Tibial nerve (tissue), 4 donors: Measurements from ENCODE around the gene PATL2. TPM values are rescaled to one million over a fixed set of nuclear protein-coding genes. Genes with fewer than 3 reads are reported as not detected.

Experiments
- DNase-seq, 2 donors: peaks; one replicate each; pipeline ENCODE4 v3.0.0-alpha.2; 2019; ENCODE audit warnings: low spot score in 2 of 2
- H3K27ac ChIP-seq, 4 donors: fragments of 200-600 bp; sonication (generic) in 3 of 4; one replicate each; pipeline ENCODE4 v1.5.1; 2017 to 2019; ENCODE audit warnings: mild to moderate bottlenecking in 1 of 4
- H3K27me3 ChIP-seq, 2 donors: fragments of 200-600 bp; sonication (generic) in 1 of 2; one replicate each; pipeline versions ENCODE4 v1.5.1 to v1.6.0; 2017 to 2019
- H3K36me3 ChIP-seq, 3 donors: fragments of 200-600 bp; sonication (generic); one replicate each; pipeline ENCODE4 v1.5.1; 2018 to 2019
- H3K4me1 ChIP-seq, 4 donors: fragments of 200-600 bp; sonication (generic) in 3 of 4; one replicate each; pipeline ENCODE4 v1.5.1; 2017 to 2019
- H3K4me3 ChIP-seq, 4 donors: fragments of 200-600 bp; sonication (generic) in 3 of 4; one replicate each; pipeline ENCODE4 v1.5.1; 2017 to 2019; ENCODE audit warnings: mild to moderate bottlenecking in 1 of 4, moderate library complexity in 1 of 4
- H3K9me3 ChIP-seq, 4 donors: fragments of 200-600 bp; sonication (generic) in 3 of 4; one replicate each; pipeline ENCODE4 v1.5.1; 2017 to 2019
- CTCF ChIP-seq, 5 experiments: fragments of 200-600 bp in 3 of 5; fragments of 450-650 bp in 2 of 5; sonication (generic) in 3 of 5; IDR thresholded peaks; one replicate each; pipeline ENCODE4 v1.5.1; 2016 to 2019; ENCODE audit warnings: antibody characterized with exemption in 5 of 5, mild to moderate bottlenecking in 3 of 5, moderate library complexity in 2 of 5
- EP300 ChIP-seq, 2 donors: sonication (generic); formaldehyde crosslinking; IDR thresholded peaks; one replicate each; pipeline ENCODE4 v1.6.1; 2017; ENCODE audit warnings: antibody characterized with exemption in 2 of 2, mild to moderate bottlenecking in 1 of 2
- POLR2A ChIP-seq, 2 donors: fragments of 450-650 bp; IDR thresholded peaks; one replicate each; pipeline ENCODE4 v1.6.1; 2017; ENCODE audit warnings: antibody characterized with exemption in 2 of 2, mild to moderate bottlenecking in 2 of 2, moderate library complexity in 2 of 2
- WGBS, 2 donors: methylation state at CpG; one replicate each; pipeline ENCODE4 v1.1.5; 2018; 5-methylcytosine and 5-hydroxymethylcytosine counted together
- total RNA-seq, 4 donors: library from RNA; depleted of rRNA; stranded (reverse); fragments of >200 nt; gene quantifications; one replicate each; pipeline ENCODE4 v1.1.0, GENCODE V29; 2016

PATL2 gene
- total RNA-seq, 4 donors from 2014 or later = 0.30 to 0.98 (median 0.86) TPM

- no peaks in the 10 kb centered on the region for H3K27me3 ChIP-seq
- no peaks in the 10 kb centered on the region for H3K9me3 ChIP-seq
- no peak overlapping the region for H3K4me3 ChIP-seq
- H3K27ac ChIP-seq = no peak overlapping the region
- TF ChIP-seq CTCF (IDR thresholded peaks at IDR 0.05) (no peak), EP300 (IDR thresholded peaks at IDR 0.05) (no peak), POLR2A (IDR thresholded peaks at IDR 0.05) (no peak)
- DNase-seq = no peak
- H3K4me1 ChIP-seq = peaks cover 0 to 23% (median 6%) of the 10 kb centered on the region in 4 donors
- WGBS, 2 donors = 70 to 76% methylated on average over 2 of the region's 2 CpGs
- H3K36me3 ChIP-seq = no peaks in the 10 kb centered on the region
Measured at GRCh38 chr15:44682211-44682610, 28.9 kb downstream of the PATL2 start.

GRCh38 chr15:44676676-44677075 is 34.4 kb downstream of the PATL2 start:
- Histone ChIP-seq H3K4me1 (peaks cover 0 to 8% (median 0%) of the 10 kb centered on the region in 4 donors), H3K27ac (peak overlapping the region in 1 of 4 donors; percentile 34), H3K27me3 (no peaks in the 10 kb centered on the region), H3K4me3 (no peak overlapping the region), H3K9me3 (no peaks in the 10 kb centered on the region), H3K36me3 (no peaks in the 10 kb centered on the region)
- WGBS, 2 donors = 64 to 71% methylated on average over 7 of the region's 7 CpGs
- no peak for DNase-seq
- TF ChIP-seq CTCF (IDR thresholded peaks at IDR 0.05) (no peak), POLR2A (IDR thresholded peaks at IDR 0.05) (no peak), EP300 (IDR thresholded peaks at IDR 0.05) (no peak)

GRCh38 chr15:44675911-44676310 is 35.2 kb downstream of the PATL2 start:
- Histone ChIP-seq H3K27ac (no peak overlapping the region), H3K27me3 (no peaks in the 10 kb centered on the region), H3K4me1 (peaks cover 0 to 8% (median 0%) of the 10 kb centered on the region in 4 donors), H3K9me3 (no peaks in the 10 kb centered on the region), H3K36me3 (no peaks in the 10 kb centered on the region), H3K4me3 (no peak overlapping the region)
- no peak for TF ChIP-seq CTCF (IDR thresholded peaks at IDR 0.05)
- no peak for TF ChIP-seq POLR2A (IDR thresholded peaks at IDR 0.05)
- WGBS, 2 donors = 80 to 82% methylated on average over 5 of the region's 5 CpGs
- no peak for DNase-seq

- Histone ChIP-seq H3K36me3 (no peaks in the 10 kb centered on the region), H3K9me3 (no peaks in the 10 kb centered on the region), H3K4me3 (no peak overlapping the region), H3K27me3 (no peaks in the 10 kb centered on the region), H3K27ac (no peak overlapping the region), H3K4me1 (peaks cover 0 to 8% (median 2%) of the 10 kb centered on the region in 4 donors)
- TF ChIP-seq POLR2A (IDR thresholded peaks at IDR 0.05) (no peak), CTCF (IDR thresholded peaks at IDR 0.05) (no peak), EP300 (IDR thresholded peaks at IDR 0.05) (no peak)
- DNase-seq = no peak
- WGBS, 2 donors = 94 to 100% methylated on average over 2 of the region's 2 CpGs
Measured at GRCh38 chr15:44673639-44674038, 37.5 kb downstream of the PATL2 start.

GRCh38 chr15:44670087-44670950 is 40.8 kb downstream of the PATL2 start:
- Histone ChIP-seq H3K9me3 (no peaks in the 10 kb centered on the region), H3K4me1 (peaks cover 0 to 4% (median 2%) of the 10 kb centered on the region in 4 donors), H3K36me3 (no peaks in the 10 kb centered on the region), H3K4me3 (no peak overlapping the region), H3K27ac (peak overlapping the region in 2 of 4 donors; percentile 19 to 41), H3K27me3 (no peaks in the 10 kb centered on the region)
- 82 to 87% methylated on average over 6 of the region's 6 CpGs for WGBS, 2 donors
- no peak for DNase-seq
- TF ChIP-seq POLR2A (IDR thresholded peaks at IDR 0.05) = no peak
